K562 (cell line): ENCODE measurements around the gene VPS37B. TPM values are rescaled to one million over a fixed set of nuclear protein-coding genes. Genes with fewer than 3 reads are reported as not detected.
A peak's percentile ranks its signal among the peaks of the same experiment; 100 is the strongest.

ENCODE experiments used
- FIP1L1 ChIP-seq: fragments of 200-400 bp; formaldehyde crosslinking; IDR thresholded peaks from 2 replicates; pipeline ENCODE4 v1.6.1; 2018; ENCODE audit warnings: mild to moderate bottlenecking, low read depth, low read length; ENCODE audit not compliant: poor library complexity, severe bottlenecking
- GABPB2 ChIP-seq: fragments of 250-450 bp; sonication (Bioruptor Pico); conservative IDR thresholded peaks from 2 replicates; pipeline ENCODE4 v1.5.1; 2021; ENCODE audit warnings: mild to moderate bottlenecking
- GTF2A2 ChIP-seq: IDR thresholded peaks from 2 replicates; pipeline ENCODE4 v1.6.1; 2016; ENCODE audit warnings: mild to moderate bottlenecking, missing genetic modification characterization, missing compliant biosample characterization
- HCFC1 ChIP-seq: IDR thresholded peaks from 2 replicates; pipeline ENCODE4 v1.6.1; 2012; ENCODE audit warnings: low read depth, low read length, improper control_type of control experiment
- KHSRP ChIP-seq: fragments of 450-650 bp; IDR thresholded peaks from 2 replicates; pipeline ENCODE4 v1.6.1; 2017
- MBD2 ChIP-seq: sonication (generic); IDR thresholded peaks from 2 replicates; pipeline ENCODE4 v1.6.1; 2016; ENCODE audit warnings: low read depth, borderline replicate concordance
- MCM7 ChIP-seq, 2 experiments: fragments of 450-650 bp; IDR thresholded peaks; 2 replicates each; pipeline ENCODE4 v1.6.1; 2016 to 2018
- PPARD ChIP-seq: fragments of 250-450 bp; sonication (Bioruptor Pico); IDR thresholded peaks from 2 replicates; pipeline ENCODE4 v1.8.0; 2022; ENCODE audit warnings: inconsistent platforms, mild to moderate bottlenecking, moderate library complexity
- RBFOX2 ChIP-seq: fragments of 200-400 bp; formaldehyde crosslinking; IDR thresholded peaks from 2 replicates; pipeline ENCODE4 v1.6.1; 2017; ENCODE audit warnings: low read depth, mild to moderate bottlenecking, low read length, moderate library complexity
- RCOR1 ChIP-seq, 2 experiments: IDR thresholded peaks; 2 replicates each; pipeline ENCODE4 v1.6.1; 2012; ENCODE audit warnings: low read depth in 2 of 2, low read length in 2 of 2, borderline replicate concordance in 1 of 2, improper control_type of control experiment in 1 of 2
- SIX5 ChIP-seq, 2 experiments: IDR thresholded peaks; 2 replicates each; pipeline ENCODE4 v1.6.1; 2011; ENCODE audit warnings: low read length in 2 of 2, borderline replicate concordance in 1 of 2, low read depth in 1 of 2, mild to moderate bottlenecking in 1 of 2, moderate library complexity in 1 of 2; ENCODE audit not compliant: insufficient read depth in 1 of 2
- ZNF354B ChIP-seq: fragments of 250-450 bp; sonication (Bioruptor Pico); IDR thresholded peaks from 2 replicates; pipeline ENCODE4 v1.4.0; 2020
- ZNF589 ChIP-seq: fragments of 200-800 bp; sonication (Bioruptor generic); IDR thresholded peaks from 2 replicates; pipeline ENCODE4 v1.6.1; 2016; ENCODE audit warnings: low read depth, missing genetic modification characterization, missing compliant biosample characterization
- ZNF780A ChIP-seq: fragments of 250-450 bp; sonication (Bioruptor Pico); IDR thresholded peaks from 2 replicates; pipeline ENCODE4 v1.5.0; 2021; ENCODE audit warnings: mild to moderate bottlenecking
- polyA plus RNA-seq, 8 experiments: library from polyadenylated mRNA; depleted of rRNA in 4 of 8; stranded (reverse) in 5 of 8; unstranded in 3 of 8; fragments of >200 nt; fragmentation: Nextera tagmentation in 2 of 8; fragmentation: Illumina TruSeq in 1 of 8; extraction: Ambion mirVana in 2 of 8; extraction: Trizol in 1 of 8; gene quantifications; 2 replicates each; pipeline versions ENCODE4 v1.2.1 to v1.2.3, GENCODE V29; 2011 to 2014; ENCODE audit warnings: inconsistent platforms in 1 of 8, missing spikeins in 1 of 8
- total RNA-seq, 7 experiments: library from RNA; depleted of rRNA in 6 of 7; stranded (reverse); fragments of >200 nt in 6 of 7; fragmentation: Illumina TruSeq in 2 of 7; extraction: Trizol in 2 of 7; gene quantifications; 2 replicates each; pipeline versions ENCODE4 v1.2.1 to v1.2.3, GENCODE V29; 2011 to 2021; ENCODE audit warnings: low replicate concordance in 1 of 7
- TF ChIP-seq, protein P1 (sequence below): fragments of 250-450 bp; sonication (Bioruptor Pico); IDR thresholded peaks from 2 replicates; pipeline ENCODE4 v1.4.0; 2020; ENCODE audit warnings: borderline replicate concordance
- TF ChIP-seq, protein P2 (sequence below), 2 experiments: fragments of 150-350 bp in 1 of 2; IDR thresholded peaks; 2 replicates each; pipeline ENCODE4 v1.6.1; 2012 to 2016; ENCODE audit warnings: low read depth in 2 of 2, low read length in 2 of 2, mild to moderate bottlenecking in 1 of 2, moderate library complexity in 1 of 2
- TF ChIP-seq, protein P3 (sequence below): fragments of 250-450 bp; sonication (Bioruptor Pico); IDR thresholded peaks from 2 replicates; pipeline ENCODE4 v1.4.0; 2020; ENCODE audit warnings: mild to moderate bottlenecking
- TF ChIP-seq, protein P4 (sequence below): fragments of 200-400 bp; formaldehyde crosslinking; IDR thresholded peaks from 2 replicates; pipeline ENCODE4 v1.6.1; 2017; ENCODE audit warnings: mild to moderate bottlenecking, low read depth, low read length, moderate library complexity

The VPS37B gene
- total and polyA plus RNA-seq, 9 of the 15 experiments (the other 6 are each of a cell fraction or from before 2014, with no cell fraction given): 0.28 to 37.4 (median 17.9) TPM

GRCh38 chr12:122895704-122896636 lies at the start of gene VPS37B (continued):
- peak; percentile 77 for TF ChIP-seq FIP1L1
- no peak for TF ChIP-seq ZNF354B (CRISPR knock-in tag)
- TF ChIP-seq RCOR1 (IDR thresholded peaks at IDR 0.05; ENCODE audit: borderline replicate concordance in 1 of 2, low read depth in 2 of 2, low read length in 2 of 2): peak; percentile 16 to 88; a peak in 2 of 4 replicates
- TF ChIP-seq SIX5 (IDR thresholded peaks at IDR 0.05; ENCODE audit: borderline replicate concordance in 1 of 2, insufficient read depth in 1 of 2, low read depth in 1 of 2, low read length in 2 of 2): no peak
- TF ChIP-seq MBD2: peak; percentile 64; the same call in 1 of the 2 replicates
- no peak for TF ChIP-seq ZNF589 (CRISPR knock-in tag)
- TF ChIP-seq, protein P1, sequence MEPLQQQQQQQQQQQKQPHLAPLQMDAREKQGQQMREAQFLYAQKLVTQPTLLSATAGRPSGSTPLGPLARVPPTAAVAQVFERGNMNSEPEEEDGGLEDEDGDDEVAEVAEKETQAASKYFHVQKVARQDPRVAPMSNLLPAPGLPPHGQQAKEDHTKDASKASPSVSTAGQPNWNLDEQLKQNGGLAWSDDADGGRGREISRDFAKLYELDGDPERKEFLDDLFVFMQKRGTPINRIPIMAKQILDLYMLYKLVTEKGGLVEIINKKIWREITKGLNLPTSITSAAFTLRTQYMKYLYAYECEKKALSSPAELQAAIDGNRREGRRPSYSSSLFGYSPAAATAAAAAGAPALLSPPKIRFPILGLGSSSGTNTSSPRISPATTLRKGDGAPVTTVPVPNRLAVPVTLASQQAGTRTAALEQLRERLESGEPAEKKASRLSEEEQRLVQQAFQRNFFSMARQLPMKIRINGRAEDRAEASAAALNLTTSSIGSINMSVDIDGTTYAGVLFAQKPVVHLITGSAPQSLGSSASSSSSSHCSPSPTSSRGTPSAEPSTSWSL: no peak
- peak; percentile 98 for TF ChIP-seq RBFOX2
- TF ChIP-seq, protein P2, sequence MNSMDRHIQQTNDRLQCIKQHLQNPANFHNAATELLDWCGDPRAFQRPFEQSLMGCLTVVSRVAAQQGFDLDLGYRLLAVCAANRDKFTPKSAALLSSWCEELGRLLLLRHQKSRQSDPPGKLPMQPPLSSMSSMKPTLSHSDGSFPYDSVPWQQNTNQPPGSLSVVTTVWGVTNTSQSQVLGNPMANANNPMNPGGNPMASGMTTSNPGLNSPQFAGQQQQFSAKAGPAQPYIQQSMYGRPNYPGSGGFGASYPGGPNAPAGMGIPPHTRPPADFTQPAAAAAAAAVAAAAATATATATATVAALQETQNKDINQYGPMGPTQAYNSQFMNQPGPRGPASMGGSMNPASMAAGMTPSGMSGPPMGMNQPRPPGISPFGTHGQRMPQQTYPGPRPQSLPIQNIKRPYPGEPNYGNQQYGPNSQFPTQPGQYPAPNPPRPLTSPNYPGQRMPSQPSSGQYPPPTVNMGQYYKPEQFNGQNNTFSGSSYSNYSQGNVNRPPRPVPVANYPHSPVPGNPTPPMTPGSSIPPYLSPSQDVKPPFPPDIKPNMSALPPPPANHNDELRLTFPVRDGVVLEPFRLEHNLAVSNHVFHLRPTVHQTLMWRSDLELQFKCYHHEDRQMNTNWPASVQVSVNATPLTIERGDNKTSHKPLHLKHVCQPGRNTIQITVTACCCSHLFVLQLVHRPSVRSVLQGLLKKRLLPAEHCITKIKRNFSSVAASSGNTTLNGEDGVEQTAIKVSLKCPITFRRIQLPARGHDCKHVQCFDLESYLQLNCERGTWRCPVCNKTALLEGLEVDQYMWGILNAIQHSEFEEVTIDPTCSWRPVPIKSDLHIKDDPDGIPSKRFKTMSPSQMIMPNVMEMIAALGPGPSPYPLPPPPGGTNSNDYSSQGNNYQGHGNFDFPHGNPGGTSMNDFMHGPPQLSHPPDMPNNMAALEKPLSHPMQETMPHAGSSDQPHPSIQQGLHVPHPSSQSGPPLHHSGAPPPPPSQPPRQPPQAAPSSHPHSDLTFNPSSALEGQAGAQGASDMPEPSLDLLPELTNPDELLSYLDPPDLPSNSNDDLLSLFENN (IDR thresholded peaks at IDR 0.05; ENCODE audit: low read depth in 2 of 2, low read length in 2 of 2): no peak
- TF ChIP-seq, protein P3, sequence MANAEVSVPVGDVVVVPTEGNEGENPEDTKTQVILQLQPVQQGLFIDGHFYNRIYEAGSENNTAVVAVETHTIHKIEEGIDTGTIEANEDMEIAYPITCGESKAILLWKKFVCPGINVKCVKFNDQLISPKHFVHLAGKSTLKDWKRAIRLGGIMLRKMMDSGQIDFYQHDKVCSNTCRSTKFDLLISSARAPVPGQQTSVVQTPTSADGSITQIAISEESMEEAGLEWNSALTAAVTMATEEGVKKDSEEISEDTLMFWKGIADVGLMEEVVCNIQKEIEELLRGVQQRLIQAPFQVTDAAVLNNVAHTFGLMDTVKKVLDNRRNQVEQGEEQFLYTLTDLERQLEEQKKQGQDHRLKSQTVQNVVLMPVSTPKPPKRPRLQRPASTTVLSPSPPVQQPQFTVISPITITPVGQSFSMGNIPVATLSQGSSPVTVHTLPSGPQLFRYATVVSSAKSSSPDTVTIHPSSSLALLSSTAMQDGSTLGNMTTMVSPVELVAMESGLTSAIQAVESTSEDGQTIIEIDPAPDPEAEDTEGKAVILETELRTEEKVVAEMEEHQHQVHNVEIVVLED (CRISPR knock-in tag): peak; percentile 73
- peak; percentile 100 for TF ChIP-seq KHSRP
- TF ChIP-seq, protein P4, sequence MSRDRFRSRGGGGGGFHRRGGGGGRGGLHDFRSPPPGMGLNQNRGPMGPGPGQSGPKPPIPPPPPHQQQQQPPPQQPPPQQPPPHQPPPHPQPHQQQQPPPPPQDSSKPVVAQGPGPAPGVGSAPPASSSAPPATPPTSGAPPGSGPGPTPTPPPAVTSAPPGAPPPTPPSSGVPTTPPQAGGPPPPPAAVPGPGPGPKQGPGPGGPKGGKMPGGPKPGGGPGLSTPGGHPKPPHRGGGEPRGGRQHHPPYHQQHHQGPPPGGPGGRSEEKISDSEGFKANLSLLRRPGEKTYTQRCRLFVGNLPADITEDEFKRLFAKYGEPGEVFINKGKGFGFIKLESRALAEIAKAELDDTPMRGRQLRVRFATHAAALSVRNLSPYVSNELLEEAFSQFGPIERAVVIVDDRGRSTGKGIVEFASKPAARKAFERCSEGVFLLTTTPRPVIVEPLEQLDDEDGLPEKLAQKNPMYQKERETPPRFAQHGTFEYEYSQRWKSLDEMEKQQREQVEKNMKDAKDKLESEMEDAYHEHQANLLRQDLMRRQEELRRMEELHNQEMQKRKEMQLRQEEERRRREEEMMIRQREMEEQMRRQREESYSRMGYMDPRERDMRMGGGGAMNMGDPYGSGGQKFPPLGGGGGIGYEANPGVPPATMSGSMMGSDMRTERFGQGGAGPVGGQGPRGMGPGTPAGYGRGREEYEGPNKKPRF: no peak
- TF ChIP-seq MCM7 (IDR thresholded peaks at IDR 0.05): no peak
- TF ChIP-seq GTF2A2 (tag): no peak
- no peak for TF ChIP-seq ZNF780A (CRISPR knock-in tag)
- TF ChIP-seq PPARD: no peak
- TF ChIP-seq GABPB2: no peak; the same call in 1 of the 2 replicates
- peak; percentile 63 for TF ChIP-seq HCFC1
